HepG2 (cell line): Measurements from ENCODE around the gene XPNPEP1.

Experiments
- CTCF ChIP-seq: sonication (generic); formaldehyde crosslinking; IDR thresholded peaks from 2 replicates; pipeline ENCODE4 v1.5.0; 2020; ENCODE audit warnings: mild to moderate bottlenecking, missing genetic modification reagents, moderate library complexity
- FOXP1 ChIP-seq, 2 experiments: fragments of 450-650 bp in 1 of 2; IDR thresholded peaks; 2 replicates each; pipeline ENCODE4 v1.6.1; 2017 to 2018; ENCODE audit warnings: antibody characterized with exemption in 1 of 2
- KAT2B ChIP-seq: fragments of 150-350 bp; IDR thresholded peaks from 2 replicates; pipeline ENCODE4 v1.6.1; 2014; ENCODE audit warnings: low read depth, low read length, borderline replicate concordance
- POLR2G ChIP-seq: fragments of 200-400 bp; formaldehyde crosslinking; IDR thresholded peaks from 2 replicates; pipeline ENCODE4 v1.6.1; 2018; ENCODE audit warnings: mild to moderate bottlenecking, low read depth, low read length, moderate library complexity
- PREB ChIP-seq: sonication (generic); formaldehyde crosslinking; IDR thresholded peaks from 2 replicates; pipeline ENCODE4 v1.4.0; 2020; ENCODE audit warnings: missing genetic modification reagents
- REST ChIP-seq, 2 experiments: IDR thresholded peaks; 2 replicates each; pipeline ENCODE4 v1.6.1; 2011 to 2012; ENCODE audit warnings: low read length in 2 of 2, borderline replicate concordance in 1 of 2, low read depth in 1 of 2, mild to moderate bottlenecking in 1 of 2, moderate library complexity in 1 of 2
- TEF ChIP-seq: sonication (generic); formaldehyde crosslinking; IDR thresholded peaks from 2 replicates; pipeline ENCODE4 v1.5.0; 2020; ENCODE audit warnings: missing genetic modification reagents
- ZNF629 ChIP-seq: sonication (generic); formaldehyde crosslinking; conservative IDR thresholded peaks from 2 replicates; pipeline ENCODE4 v1.5.0; 2020; ENCODE audit warnings: missing genetic modification reagents

GRCh38 chr10:109914966-109915365 lies 8.3 kb downstream of the XPNPEP1 start:
- no peak for TF ChIP-seq PREB
- no peak for TF ChIP-seq CTCF (CRISPR knock-in tag)
- no peak for TF ChIP-seq POLR2G
- no peak for TF ChIP-seq REST (IDR thresholded peaks at IDR 0.05; ENCODE audit: borderline replicate concordance in 1 of 2, low read depth in 1 of 2, low read length in 2 of 2)
- TF ChIP-seq FOXP1 (IDR thresholded peaks at IDR 0.05): no peak
- no peak for TF ChIP-seq FOXP1 (CRISPR knock-in tag; IDR thresholded peaks at IDR 0.05)
- no peak for TF ChIP-seq ZNF629 (CRISPR knock-in tag)
- no peak for TF ChIP-seq KAT2B
- TF ChIP-seq TEF (CRISPR knock-in tag): no peak
